Astrocyte (in vitro differentiated cells and primary cell): ENCODE results near the gene CRYBB1. TPM values are rescaled to one million over a fixed set of nuclear protein-coding genes. Genes with fewer than 3 reads are reported as not detected.

Experiments used
- DNase-seq: peaks from one replicate; pipeline ENCODE4 v3.0.0-alpha.2; 2010; ENCODE audit warnings: low read depth
- FAIRE-seq: peaks from 2 replicates; lab custom pipeline; 2011; peaks lifted over from hg19 to GRCh38; lab: Jason Lieb, UNC
- H2AFZ ChIP-seq: 2 replicates; pipeline ENCODE4 v1.6.0; 2012; ENCODE audit warnings: low read depth, low read length, inconsistent platforms
- H3K27ac ChIP-seq: 2 replicates; pipeline ENCODE4 v1.5.1; 2011; ENCODE audit warnings: low read depth, low read length, inconsistent platforms
- H3K27me3 ChIP-seq: 2 replicates; pipeline ENCODE4 v1.6.0; 2011; ENCODE audit warnings: low read length, inconsistent platforms; ENCODE audit not compliant: insufficient read depth
- H3K36me3 ChIP-seq: 2 replicates; pipeline ENCODE4 v1.5.1; 2011; ENCODE audit warnings: low read length, inconsistent platforms; ENCODE audit not compliant: insufficient read depth
- H3K4me1 ChIP-seq: 2 replicates; pipeline ENCODE4 v1.5.1; 2011; ENCODE audit warnings: low read length, inconsistent platforms; ENCODE audit not compliant: insufficient read depth
- H3K4me2 ChIP-seq: 2 replicates; pipeline ENCODE4 v1.6.0; 2012; ENCODE audit warnings: low read length, inconsistent platforms
- H3K4me3 ChIP-seq: 2 replicates; pipeline ENCODE4 v1.5.1; 2011; ENCODE audit warnings: low read depth, mild to moderate bottlenecking, low read length, inconsistent platforms; ENCODE audit not compliant: insufficient read depth
- H3K79me2 ChIP-seq: 2 replicates; pipeline ENCODE4 v1.6.0; 2012; ENCODE audit warnings: mild to moderate bottlenecking, low read length, inconsistent platforms; ENCODE audit not compliant: insufficient read depth
- H3K9ac ChIP-seq: 2 replicates; pipeline ENCODE4 v1.6.0; 2012; ENCODE audit warnings: mild to moderate bottlenecking, low read length, inconsistent platforms
- H3K9me3 ChIP-seq: 2 replicates; pipeline ENCODE4 v1.5.1; 2012; ENCODE audit warnings: low read depth, mild to moderate bottlenecking, low read length, inconsistent platforms; ENCODE audit not compliant: insufficient read depth
- H4K20me1 ChIP-seq: 2 replicates; pipeline ENCODE4 v1.6.0; 2012; ENCODE audit warnings: low read length, inconsistent platforms; ENCODE audit not compliant: insufficient read depth
- H3K27ac Mint-ChIP-seq: one replicate; pipeline ENCODE4 v1.8.0; 2021; ENCODE audit warnings: mild to moderate bottlenecking, mixed read lengths; ENCODE audit not compliant: unreplicated experiment
- H3K27me3 Mint-ChIP-seq: one replicate; pipeline ENCODE4 v1.8.0; 2021; ENCODE audit warnings: low read depth, mixed read lengths; ENCODE audit not compliant: unreplicated experiment
- H3K36me3 Mint-ChIP-seq: one replicate; pipeline ENCODE4 v1.8.0; 2021; ENCODE audit warnings: low read depth, mixed read lengths; ENCODE audit not compliant: unreplicated experiment
- H3K4me1 Mint-ChIP-seq: one replicate; pipeline ENCODE4 v1.8.0; 2021; ENCODE audit warnings: low read depth, mixed read lengths; ENCODE audit not compliant: unreplicated experiment
- H3K4me3 Mint-ChIP-seq: one replicate; pipeline ENCODE4 v1.8.0; 2021; ENCODE audit warnings: mild to moderate bottlenecking, moderate library complexity, mixed read lengths; ENCODE audit not compliant: unreplicated experiment
- H3K9me3 Mint-ChIP-seq: one replicate; pipeline ENCODE4 v1.8.0; 2021; ENCODE audit warnings: mild to moderate bottlenecking, mixed read lengths; ENCODE audit not compliant: unreplicated experiment
- CTCF ChIP-seq: IDR thresholded peaks from 2 replicates; pipeline ENCODE4 v1.5.1; 2011; ENCODE audit warnings: low read depth, mild to moderate bottlenecking, inconsistent platforms, low read length, moderate library complexity; ENCODE audit not compliant: insufficient read depth
- EZH2 ChIP-seq: IDR thresholded peaks from 2 replicates; pipeline ENCODE4 v1.6.1; 2012; ENCODE audit warnings: mild to moderate bottlenecking, low read length, inconsistent platforms; ENCODE audit not compliant: insufficient read depth
- total RNA-seq: library from RNA; stranded (reverse); gene quantifications from 2 replicates; pipeline ENCODE4 v1.2.1, GENCODE V29; 2021

The CRYBB1 gene
- total RNA-seq, 1 donor from 2014 or later = not detected

DNA sequence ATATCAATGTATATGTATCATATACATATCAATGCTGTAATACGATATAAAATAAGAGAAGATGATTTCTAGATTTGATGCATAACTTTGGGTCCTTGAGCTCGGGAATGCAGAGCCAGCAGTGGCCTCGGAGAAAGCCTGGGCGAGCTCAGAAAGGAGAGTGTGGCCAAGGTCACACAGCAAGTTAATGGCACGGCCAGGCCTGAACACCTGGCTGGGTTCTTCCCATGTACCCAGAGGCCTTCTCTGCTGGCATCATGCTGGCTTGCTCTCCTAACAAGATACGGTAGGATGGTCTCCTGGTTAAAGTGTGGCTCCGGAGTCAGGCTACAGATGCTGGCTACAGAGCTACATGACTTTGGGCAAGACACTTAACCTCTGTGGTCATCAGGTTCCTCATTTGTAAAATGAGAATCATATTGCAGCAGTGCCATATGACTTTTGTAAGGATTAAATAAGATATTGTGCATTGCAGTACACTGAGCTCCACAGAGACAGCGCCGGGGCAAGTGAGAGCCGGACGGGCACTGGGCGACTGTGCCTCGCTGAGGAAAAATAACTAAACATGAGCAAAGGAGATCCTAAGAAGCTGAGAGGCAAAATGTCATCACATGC lies 57.8 kb downstream of the CRYBB1 start:
- TF ChIP-seq CTCF = no peak
- TF ChIP-seq EZH2 = no peak
- DNase-seq = no peak
- peaks cover 14% of the 10 kb centered on the region for H3K4me1 Mint-ChIP-seq
- Histone ChIP-seq H3K4me1 (peaks cover 6% of the 10 kb centered on the region), H3K4me2 (no peak overlapping the region), H3K27ac (no peak overlapping the region), H2AFZ (no peak overlapping the region), H3K9me3 (no peaks in the 10 kb centered on the region), H4K20me1 (peaks cover 38% of the 10 kb centered on the region), H3K4me3 (no peak overlapping the region), H3K9ac (no peak overlapping the region), H3K36me3 (peaks cover 3% of the 10 kb centered on the region), H3K79me2 (peaks cover 78% of the 10 kb centered on the region), H3K27me3 (no peaks in the 10 kb centered on the region)
- H3K4me3 Mint-ChIP-seq = no peak overlapping the region
- H3K36me3 Mint-ChIP-seq = peaks cover 9% of the 10 kb centered on the region
- no peaks in the 10 kb centered on the region for H3K27me3 Mint-ChIP-seq
- no peaks in the 10 kb centered on the region for H3K9me3 Mint-ChIP-seq
- H3K27ac Mint-ChIP-seq = no peak overlapping the region
- no peak for FAIRE-seq

DNA sequence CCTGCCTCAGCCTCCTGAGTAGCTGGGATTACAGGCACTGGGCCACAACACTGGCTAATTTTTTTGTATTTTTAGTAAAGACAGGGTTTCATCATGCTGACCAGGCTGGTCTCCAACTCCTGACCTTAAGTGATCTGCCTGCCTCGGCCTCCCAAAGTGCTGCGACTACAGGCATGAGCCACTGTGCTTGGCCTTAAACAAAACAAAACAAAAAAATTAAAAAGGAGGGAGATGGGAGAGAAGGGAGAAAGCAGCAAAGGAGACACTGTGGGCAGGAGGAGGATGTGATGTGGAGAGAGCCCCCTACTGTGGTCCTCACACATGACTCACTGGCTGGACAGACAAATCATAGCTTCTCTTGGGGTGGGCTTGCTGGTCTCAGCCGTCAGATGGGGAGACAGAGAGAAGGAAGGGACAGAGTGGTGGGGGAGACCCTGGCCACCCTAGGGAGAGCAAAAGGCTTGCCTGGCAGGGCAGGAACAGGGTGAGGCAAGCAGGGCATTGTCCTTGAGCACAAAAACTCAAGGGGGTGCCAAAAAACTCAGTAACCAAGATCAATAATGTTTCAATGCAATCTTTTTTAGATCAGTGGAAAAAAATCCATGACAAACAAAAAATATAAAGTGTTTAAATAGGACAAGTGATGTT lies 59.5 kb downstream of the CRYBB1 start:
- peaks cover 13% of the 10 kb centered on the region for H3K4me1 ChIP-seq
- peaks cover 22% of the 10 kb centered on the region for H4K20me1 ChIP-seq
- TF ChIP-seq CTCF (no peak), EZH2 (no peak)
- Mint-ChIP-seq H3K27ac (peak overlapping the region; percentile 91), H3K9me3 (no peaks in the 10 kb centered on the region), H3K36me3 (peaks cover 2% of the 10 kb centered on the region), H3K4me3 (peak overlapping the region; percentile 30), H3K4me1 (peaks cover 19% of the 10 kb centered on the region), H3K27me3 (no peaks in the 10 kb centered on the region)
- no peaks in the 10 kb centered on the region for H3K27me3 ChIP-seq
- FAIRE-seq (no peak), DNase-seq (peak; percentile 34)
- H2AFZ ChIP-seq = peak overlapping the region; percentile 7
- H3K27ac ChIP-seq = peak overlapping the region; percentile 24
- H3K36me3 ChIP-seq = peaks cover 3% of the 10 kb centered on the region
- peak overlapping the region; percentile 48 for H3K4me2 ChIP-seq
- peak overlapping the region; percentile 47 for H3K9ac ChIP-seq
- H3K9me3 ChIP-seq = no peaks in the 10 kb centered on the region
- H3K79me2 ChIP-seq = peaks cover 77% of the 10 kb centered on the region
- no peak overlapping the region for H3K4me3 ChIP-seq

DNA sequence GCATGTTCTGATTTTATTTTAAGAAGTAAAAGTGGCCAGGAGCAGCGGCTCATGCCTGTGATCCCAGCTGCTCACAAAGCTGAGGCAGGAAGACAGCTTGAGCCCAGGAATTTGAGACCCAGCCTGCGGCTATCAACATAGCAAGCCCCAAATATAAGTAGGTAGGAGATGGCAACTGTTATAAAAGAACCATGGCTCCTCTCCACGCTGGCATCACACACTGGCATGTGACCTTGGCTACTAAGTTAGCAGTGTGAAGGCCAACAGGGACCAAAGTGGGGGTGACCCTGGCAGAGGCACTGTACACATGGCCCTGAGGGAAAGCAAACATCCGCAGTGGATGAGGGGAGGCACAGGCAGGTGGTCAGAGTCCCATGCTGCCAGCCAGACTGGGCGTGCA lies 60.9 kb downstream of the CRYBB1 start:
- no peak overlapping the region for H3K9ac ChIP-seq
- H3K79me2 ChIP-seq = peaks cover 72% of the 10 kb centered on the region
- Mint-ChIP-seq H3K27ac (no peak overlapping the region), H3K27me3 (no peaks in the 10 kb centered on the region), H3K9me3 (no peaks in the 10 kb centered on the region), H3K4me1 (peaks cover 31% of the 10 kb centered on the region), H3K4me3 (no peak overlapping the region), H3K36me3 (peaks cover 2% of the 10 kb centered on the region)
- peaks cover 9% of the 10 kb centered on the region for H4K20me1 ChIP-seq
- no peaks in the 10 kb centered on the region for H3K27me3 ChIP-seq
- TF ChIP-seq EZH2 = no peak
- TF ChIP-seq CTCF = no peak
- no peak for FAIRE-seq
- H3K9me3 ChIP-seq = no peaks in the 10 kb centered on the region
- no peak overlapping the region for H3K4me3 ChIP-seq
- peaks cover 27% of the 10 kb centered on the region for H3K4me1 ChIP-seq
- no peak overlapping the region for H3K27ac ChIP-seq
- H2AFZ ChIP-seq = no peak overlapping the region
- DNase-seq = no peak
- peaks cover 3% of the 10 kb centered on the region for H3K36me3 ChIP-seq
- no peak overlapping the region for H3K4me2 ChIP-seq
